ENCODE measurements around the gene PPP1R13B. TPM values are rescaled to one million over a fixed set of nuclear protein-coding genes. Genes with fewer than 3 reads are reported as not detected.
A peak's percentile ranks its signal among the peaks of the same experiment; 100 is the strongest.

Gene PPP1R13B
- total and polyA plus RNA-seq, 2 experiments from 2014 or later = 2.0 to 8.5 TPM

GRCh38 chr14:103855734-103856095 lies 8.3 kb upstream of the PPP1R13B start (continued):
- TF ChIP-seq ZNF462 (CRISPR knock-in tag; IDR thresholded peaks at IDR 0.05) (no peak), JUNB (IDR thresholded peaks at IDR 0.05; ENCODE audit: unreplicated experiment) (no peak)

GRCh38 chr14:103854822-103855733 lies 7.7 kb upstream of the PPP1R13B start:
- no peaks in the 10 kb centered on the region for H3K36me3 Mint-ChIP-seq (ENCODE audit: low read depth)
- peaks cover 28% of the 10 kb centered on the region; the same call in 1 of the 2 replicates for H3K4me1 ChIP-seq (ENCODE audit: insufficient read depth)
- H3K9me2 ChIP-seq (ENCODE audit: insufficient read depth) = no peaks in the 10 kb centered on the region
- H3K4me2 ChIP-seq = peak overlapping the region; percentile 75
- ATAC-seq (peak; percentile 85), DNase-seq (ENCODE audit: low spot score) (peak; percentile 72)
- peaks cover 38% of the 10 kb centered on the region for H3K4me1 Mint-ChIP-seq
- peak overlapping the region; percentile 45; the same call in 1 of the 2 replicates for H3K27ac ChIP-seq (ENCODE audit: low read depth)
- H3K79me2 ChIP-seq (replicated peaks; ENCODE audit: insufficient read depth) = no peaks in the 10 kb centered on the region
- no peaks in the 10 kb centered on the region for H3K9me3 Mint-ChIP-seq
- H2AFZ ChIP-seq = peak overlapping the region; percentile 90
- H4K20me1 ChIP-seq (replicated peaks; ENCODE audit: insufficient read depth) = no peaks in the 10 kb centered on the region
- 0 out of 2 replicates have a peak, but pooled peaks cover 4% of the 10 kb centered on the region for H3F3A ChIP-seq (replicated peaks; ENCODE audit: low read depth)
- no peaks in the 10 kb centered on the region for H3K36me3 ChIP-seq (ENCODE audit: insufficient read depth)
- peak overlapping the region; percentile 40; the same call in 1 of the 2 replicates for H3K4me3 ChIP-seq
- peak overlapping the region; percentile 58 for H3K4me3 Mint-ChIP-seq
- TF ChIP-seq CTCF (conservative IDR thresholded peaks at IDR 0.05; ENCODE audit: low read depth in 2 of 2) (peak in 1 of 2 experiments; percentile 39; a peak in 2 of 4 replicates), STAT1 (IDR thresholded peaks at IDR 0.05; ENCODE audit: unreplicated experiment) (no peak), ETS1 (IDR thresholded peaks at IDR 0.05) (no peak)
- H3K27me3 Mint-ChIP-seq (ENCODE audit: insufficient read depth, low read depth, poor library complexity) = peaks cover 12% of the 10 kb centered on the region
- H3K27ac Mint-ChIP-seq = peak overlapping the region; percentile 85
- no peaks in the 10 kb centered on the region for H3K27me3 ChIP-seq (ENCODE audit: insufficient read depth)

Measured in GM23338 (cell line).